HepG2 (cell line): ENCODE measurements around the gene PLEKHH1. TPM values are rescaled to one million over a fixed set of nuclear protein-coding genes. Genes with fewer than 3 reads are reported as not detected.

Source experiments
- CAMTA2 ChIP-seq: sonication (generic); formaldehyde crosslinking; IDR thresholded peaks from 2 replicates; pipeline ENCODE4 v1.4.0; 2020; ENCODE audit warnings: mild to moderate bottlenecking, missing genetic modification reagents, borderline replicate concordance
- FOXJ3 ChIP-seq: sonication (generic); formaldehyde crosslinking; IDR thresholded peaks from 2 replicates; pipeline ENCODE4 v1.4.0; 2020; ENCODE audit warnings: missing genetic modification reagents, mild to moderate bottlenecking, borderline replicate concordance
- FOXO4 ChIP-seq: sonication (generic); formaldehyde crosslinking; conservative IDR thresholded peaks from 2 replicates; pipeline ENCODE4 v1.8.1; 2023; ENCODE audit warnings: missing genetic modification reagents
- PHF5A ChIP-seq: IDR thresholded peaks from one replicate; pipeline ENCODE4 v1.6.1; 2018; ENCODE audit warnings: low read depth, missing genetic modification reagents; ENCODE audit not compliant: unreplicated experiment
- RFXANK ChIP-seq: IDR thresholded peaks from 2 replicates; pipeline ENCODE4 v1.6.1; 2016
- SP2 ChIP-seq: sonication (generic); formaldehyde crosslinking; IDR thresholded peaks from 2 replicates; pipeline ENCODE4 v1.5.1; 2020; ENCODE audit warnings: mild to moderate bottlenecking, missing genetic modification reagents
- ZNF670 ChIP-seq: sonication (generic); formaldehyde crosslinking; IDR thresholded peaks from 2 replicates; pipeline ENCODE4 v1.8.0; 2022; ENCODE audit warnings: mild to moderate bottlenecking, missing genetic modification reagents, borderline replicate concordance
- polyA plus RNA-seq, 8 experiments: library from polyadenylated mRNA; depleted of rRNA in 3 of 8; stranded (reverse) in 7 of 8; unstranded in 1 of 8; fragments of >200 nt; fragmentation: Illumina TruSeq in 4 of 8; extraction: Trizol in 4 of 8; gene quantifications; 2 replicates each; pipeline versions ENCODE4 v1.2.1 to v1.2.3, GENCODE V29; 2011 to 2016; ENCODE audit warnings: low read depth in 4 of 8, missing spikeins in 1 of 8, mixed read lengths in 1 of 8; ENCODE audit not compliant: insufficient read depth in 1 of 8
- total RNA-seq, 5 experiments: library from RNA; depleted of rRNA; stranded (reverse); fragments of >200 nt; fragmentation: Illumina TruSeq; extraction: Trizol; gene quantifications; 2 replicates each; pipeline ENCODE4 v1.2.3, GENCODE V29; 2016; ENCODE audit warnings: low read depth in 1 of 5
- TF ChIP-seq, protein P1 (sequence below): sonication (generic); formaldehyde crosslinking; IDR thresholded peaks from 2 replicates; pipeline ENCODE4 v1.5.0; 2020; ENCODE audit warnings: mild to moderate bottlenecking, missing genetic modification reagents
- TF ChIP-seq, protein P2 (sequence below): sonication (generic); formaldehyde crosslinking; IDR thresholded peaks from 2 replicates; pipeline ENCODE4 v1.8.1; 2022; ENCODE audit warnings: mild to moderate bottlenecking, missing genetic modification reagents
- TF ChIP-seq, protein P3 (sequence below): sonication (generic); formaldehyde crosslinking; IDR thresholded peaks from 2 replicates; pipeline ENCODE4 v1.4.0; 2020; ENCODE audit warnings: missing genetic modification reagents; ENCODE audit errors: not compliant biosample characterization

The PLEKHH1 gene
- total and polyA plus RNA-seq, 2 of the 13 experiments (the other 11 are each of a cell fraction or from before 2014, with no cell fraction given) = 8.6 to 15.8 TPM

GRCh38 chr14:67536087-67536486 is 3.0 kb downstream of the PLEKHH1 start (continued):
- TF ChIP-seq, protein P1, sequence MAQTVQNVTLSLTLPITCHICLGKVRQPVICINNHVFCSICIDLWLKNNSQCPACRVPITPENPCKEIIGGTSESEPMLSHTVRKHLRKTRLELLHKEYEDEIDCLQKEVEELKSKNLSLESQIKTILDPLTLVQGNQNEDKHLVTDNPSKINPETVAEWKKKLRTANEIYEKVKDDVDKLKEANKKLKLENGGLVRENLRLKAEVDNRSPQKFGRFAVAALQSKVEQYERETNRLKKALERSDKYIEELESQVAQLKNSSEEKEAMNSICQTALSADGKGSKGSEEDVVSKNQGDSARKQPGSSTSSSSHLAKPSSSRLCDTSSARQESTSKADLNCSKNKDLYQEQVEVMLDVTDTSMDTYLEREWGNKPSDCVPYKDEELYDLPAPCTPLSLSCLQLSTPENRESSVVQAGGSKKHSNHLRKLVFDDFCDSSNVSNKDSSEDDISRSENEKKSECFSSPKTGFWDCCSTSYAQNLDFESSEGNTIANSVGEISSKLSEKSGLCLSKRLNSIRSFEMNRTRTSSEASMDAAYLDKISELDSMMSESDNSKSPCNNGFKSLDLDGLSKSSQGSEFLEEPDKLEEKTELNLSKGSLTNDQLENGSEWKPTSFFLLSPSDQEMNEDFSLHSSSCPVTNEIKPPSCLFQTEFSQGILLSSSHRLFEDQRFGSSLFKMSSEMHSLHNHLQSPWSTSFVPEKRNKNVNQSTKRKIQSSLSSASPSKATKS (CRISPR knock-in tag) = no peak
- TF ChIP-seq ZNF670 = no peak
- TF ChIP-seq, protein P2, sequence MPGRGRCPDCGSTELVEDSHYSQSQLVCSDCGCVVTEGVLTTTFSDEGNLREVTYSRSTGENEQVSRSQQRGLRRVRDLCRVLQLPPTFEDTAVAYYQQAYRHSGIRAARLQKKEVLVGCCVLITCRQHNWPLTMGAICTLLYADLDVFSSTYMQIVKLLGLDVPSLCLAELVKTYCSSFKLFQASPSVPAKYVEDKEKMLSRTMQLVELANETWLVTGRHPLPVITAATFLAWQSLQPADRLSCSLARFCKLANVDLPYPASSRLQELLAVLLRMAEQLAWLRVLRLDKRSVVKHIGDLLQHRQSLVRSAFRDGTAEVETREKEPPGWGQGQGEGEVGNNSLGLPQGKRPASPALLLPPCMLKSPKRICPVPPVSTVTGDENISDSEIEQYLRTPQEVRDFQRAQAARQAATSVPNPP = no peak
- TF ChIP-seq SP2 (CRISPR knock-in tag) = no peak
- TF ChIP-seq RFXANK (CRISPR knock-in tag) = no peak
- no peak for TF ChIP-seq PHF5A
- TF ChIP-seq FOXO4 (CRISPR knock-in tag) = no peak
- TF ChIP-seq CAMTA2 = no peak
- TF ChIP-seq FOXJ3 (CRISPR knock-in tag) = no peak
- TF ChIP-seq, protein P3, sequence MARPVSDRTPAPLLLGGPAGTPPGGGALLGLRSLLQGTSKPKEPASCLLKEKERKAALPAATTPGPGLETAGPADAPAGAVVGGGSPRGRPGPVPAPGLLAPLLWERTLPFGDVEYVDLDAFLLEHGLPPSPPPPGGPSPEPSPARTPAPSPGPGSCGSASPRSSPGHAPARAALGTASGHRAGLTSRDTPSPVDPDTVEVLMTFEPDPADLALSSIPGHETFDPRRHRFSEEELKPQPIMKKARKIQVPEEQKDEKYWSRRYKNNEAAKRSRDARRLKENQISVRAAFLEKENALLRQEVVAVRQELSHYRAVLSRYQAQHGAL (CRISPR knock-in tag) = no peak
